HFF-Myc (cell line): Measurements from ENCODE around the gene MATK.

Experiments used
- DNase-seq: peaks from one replicate; pipeline ENCODE4 v3.0.0-alpha.2; 2011; ENCODE audit warnings: low read depth; ENCODE audit errors: extremely low read depth
- H3K4me3 ChIP-seq: replicated peaks from 2 replicates; pipeline ENCODE4 v1.5.1; 2011; ENCODE audit warnings: low read depth, mild to moderate bottlenecking, control low read depth, low read length
- TF ChIP-seq, protein P1 (sequence below): IDR thresholded peaks from 2 replicates; pipeline ENCODE4 v1.5.1; 2012; ENCODE audit warnings: mild to moderate bottlenecking, low read depth, low read length, control low read depth; ENCODE audit errors: missing control alignments

MATK gene

DNA sequence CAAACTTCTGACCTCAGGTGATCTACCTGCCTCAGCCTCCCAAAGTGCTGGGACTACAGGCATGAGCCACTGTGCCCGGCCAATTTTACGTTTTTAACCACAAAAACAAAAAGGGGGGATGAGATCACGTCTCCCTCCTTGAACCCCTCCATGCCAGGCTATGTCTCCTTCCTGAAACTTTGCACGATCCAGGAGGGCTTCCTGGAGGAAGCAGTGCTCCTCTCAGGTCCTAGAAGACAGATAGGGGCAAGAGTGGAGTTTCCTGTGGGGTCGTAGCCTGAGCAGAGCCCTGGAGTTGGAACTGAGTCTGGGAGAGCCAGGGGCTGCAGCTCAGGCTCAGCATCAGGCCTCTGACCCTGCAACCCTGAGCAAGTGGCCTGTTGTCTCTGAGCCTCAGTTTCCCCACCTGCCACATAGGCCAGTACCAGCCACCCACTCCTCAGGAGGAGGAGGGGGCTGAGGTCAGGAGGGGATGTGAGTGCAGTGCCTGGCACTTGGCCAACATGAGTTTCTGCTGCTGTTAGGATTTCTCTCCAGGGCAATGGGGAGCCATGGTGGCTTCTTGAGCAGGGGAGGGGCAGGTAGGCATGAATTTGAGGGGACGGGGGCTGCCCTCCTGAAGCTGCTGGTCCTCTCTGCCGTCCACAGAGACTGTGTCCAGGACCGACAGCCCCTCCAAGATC is 40.7 kb downstream of the MATK start:
- DNase-seq: no peak
- no peak overlapping the region for H3K4me3 ChIP-seq
- TF ChIP-seq, protein P1, sequence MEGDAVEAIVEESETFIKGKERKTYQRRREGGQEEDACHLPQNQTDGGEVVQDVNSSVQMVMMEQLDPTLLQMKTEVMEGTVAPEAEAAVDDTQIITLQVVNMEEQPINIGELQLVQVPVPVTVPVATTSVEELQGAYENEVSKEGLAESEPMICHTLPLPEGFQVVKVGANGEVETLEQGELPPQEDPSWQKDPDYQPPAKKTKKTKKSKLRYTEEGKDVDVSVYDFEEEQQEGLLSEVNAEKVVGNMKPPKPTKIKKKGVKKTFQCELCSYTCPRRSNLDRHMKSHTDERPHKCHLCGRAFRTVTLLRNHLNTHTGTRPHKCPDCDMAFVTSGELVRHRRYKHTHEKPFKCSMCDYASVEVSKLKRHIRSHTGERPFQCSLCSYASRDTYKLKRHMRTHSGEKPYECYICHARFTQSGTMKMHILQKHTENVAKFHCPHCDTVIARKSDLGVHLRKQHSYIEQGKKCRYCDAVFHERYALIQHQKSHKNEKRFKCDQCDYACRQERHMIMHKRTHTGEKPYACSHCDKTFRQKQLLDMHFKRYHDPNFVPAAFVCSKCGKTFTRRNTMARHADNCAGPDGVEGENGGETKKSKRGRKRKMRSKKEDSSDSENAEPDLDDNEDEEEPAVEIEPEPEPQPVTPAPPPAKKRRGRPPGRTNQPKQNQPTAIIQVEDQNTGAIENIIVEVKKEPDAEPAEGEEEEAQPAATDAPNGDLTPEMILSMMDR: no peak

DNA sequence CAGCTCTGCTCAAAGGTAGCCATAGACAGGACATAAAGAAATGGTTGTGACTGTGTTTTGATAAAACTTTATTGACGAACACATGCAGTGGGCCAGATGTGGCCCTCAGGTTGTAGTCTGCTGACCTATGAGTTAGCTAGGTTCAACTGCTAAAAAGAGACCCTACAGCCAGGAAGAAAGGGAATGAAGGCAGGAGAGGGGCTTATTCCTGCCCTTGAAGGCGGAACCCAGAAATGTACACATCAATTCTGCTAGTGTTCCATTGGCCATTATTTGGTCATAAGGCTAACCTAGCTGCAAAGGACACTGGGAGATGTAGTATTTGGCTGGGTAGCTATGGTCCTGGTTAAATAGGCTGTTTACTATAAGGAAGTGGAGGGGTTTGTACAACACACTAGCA is 42.7 kb downstream of the MATK start:
- TF ChIP-seq, protein P1: no peak
- DNase-seq: no peak
- H3K4me3 ChIP-seq: no peak overlapping the region

DNA sequence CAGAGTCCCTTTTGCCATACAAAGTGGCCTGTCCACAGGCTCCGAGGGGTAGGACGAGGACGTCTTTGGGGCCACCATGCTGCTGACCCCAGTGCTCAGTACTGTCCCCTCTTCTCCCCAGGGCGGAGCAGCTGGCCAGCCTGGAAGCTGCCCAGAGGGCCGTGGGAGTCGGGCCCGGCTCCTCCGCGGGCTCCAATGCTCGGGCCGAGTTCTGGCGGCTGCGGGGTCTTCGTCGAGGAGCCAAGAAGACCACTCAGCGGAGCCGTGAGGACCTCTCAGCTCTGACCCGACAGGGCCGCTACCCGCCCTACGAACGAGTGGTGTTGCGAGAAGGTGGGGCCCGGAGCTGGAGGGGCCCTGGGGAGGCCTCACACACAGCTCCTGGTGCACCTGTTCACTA is 45.8 kb downstream of the MATK start:
- no peak for DNase-seq
- TF ChIP-seq, protein P1: no peak

DNA sequence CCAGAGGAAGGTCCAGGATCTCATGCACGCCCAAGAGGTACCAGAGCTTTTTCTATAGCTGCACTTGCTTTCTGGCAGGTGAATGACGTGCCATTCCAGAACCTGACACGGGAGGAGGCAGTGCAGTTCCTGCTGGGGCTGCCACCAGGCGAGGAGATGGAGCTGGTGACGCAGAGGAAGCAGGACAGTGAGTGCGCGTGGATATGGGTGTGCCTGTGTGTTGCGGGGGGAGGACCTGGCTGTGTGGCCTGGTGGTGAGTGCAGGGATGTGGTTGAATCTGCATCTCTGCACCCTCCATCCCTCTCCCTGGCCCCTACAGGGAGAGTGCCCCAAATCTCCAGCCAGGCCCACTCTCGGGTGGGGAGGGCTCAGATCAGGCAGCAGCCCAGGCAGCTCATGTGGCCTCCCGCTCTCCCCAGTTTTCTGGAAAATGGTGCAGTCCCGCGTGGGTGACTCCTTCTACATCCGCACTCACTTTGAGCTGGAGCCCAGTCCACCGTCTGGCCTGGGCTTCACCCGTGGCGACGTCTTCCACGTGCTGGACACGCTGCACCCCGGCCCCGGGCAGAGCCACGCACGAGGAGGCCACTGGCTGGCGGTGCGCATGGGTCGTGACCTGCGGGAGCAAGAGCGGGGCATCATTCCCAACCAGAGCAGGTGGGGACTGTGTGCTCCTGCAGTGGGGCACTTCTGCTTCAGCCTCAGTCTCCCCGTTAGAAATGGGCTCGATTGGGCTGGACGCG is 47.5 kb downstream of the MATK start:
- no peak for DNase-seq
- no peak overlapping the region for H3K4me3 ChIP-seq
- TF ChIP-seq, protein P1: no peak

More for the DNA sequence above, 45.8 kb downstream of the MATK start:
- H3K4me3 ChIP-seq: no peak overlapping the region

DNA sequence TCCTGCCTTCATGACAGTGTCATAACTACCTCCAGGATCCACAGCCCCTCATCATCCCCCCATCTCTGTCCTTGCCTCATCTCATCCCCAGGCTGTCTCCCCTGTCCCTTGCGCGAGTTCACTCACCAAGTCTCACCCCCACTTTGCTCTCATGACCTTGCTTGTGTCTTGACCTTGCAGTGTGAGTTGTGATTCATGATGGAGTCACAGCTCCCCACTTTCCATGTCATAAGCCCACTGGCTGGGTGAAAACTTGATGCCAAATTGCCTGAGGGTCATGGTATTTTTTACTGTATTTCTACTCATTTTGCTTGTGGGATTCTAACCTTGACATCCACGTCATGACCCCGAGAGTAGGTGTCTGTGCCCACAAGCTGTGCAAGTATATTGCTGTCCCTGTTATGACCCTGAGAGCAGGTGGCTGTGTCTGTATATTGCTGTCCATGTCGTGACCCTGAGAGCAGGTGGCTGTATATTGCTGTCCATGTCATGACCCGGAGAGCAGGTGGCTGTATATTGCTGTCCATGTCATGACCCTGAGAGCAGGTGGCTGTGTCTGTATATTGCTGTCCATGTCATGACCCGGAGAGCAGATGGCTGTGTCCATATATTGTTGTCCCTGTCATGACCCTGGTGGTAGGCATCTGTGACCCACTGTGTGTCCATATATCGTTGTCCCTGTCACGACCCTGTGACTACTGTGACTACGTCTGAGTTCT is 48.5 kb downstream of the MATK start:
- TF ChIP-seq, protein P1: no peak
- H3K4me3 ChIP-seq: no peak overlapping the region
- no peak for DNase-seq

DNA sequence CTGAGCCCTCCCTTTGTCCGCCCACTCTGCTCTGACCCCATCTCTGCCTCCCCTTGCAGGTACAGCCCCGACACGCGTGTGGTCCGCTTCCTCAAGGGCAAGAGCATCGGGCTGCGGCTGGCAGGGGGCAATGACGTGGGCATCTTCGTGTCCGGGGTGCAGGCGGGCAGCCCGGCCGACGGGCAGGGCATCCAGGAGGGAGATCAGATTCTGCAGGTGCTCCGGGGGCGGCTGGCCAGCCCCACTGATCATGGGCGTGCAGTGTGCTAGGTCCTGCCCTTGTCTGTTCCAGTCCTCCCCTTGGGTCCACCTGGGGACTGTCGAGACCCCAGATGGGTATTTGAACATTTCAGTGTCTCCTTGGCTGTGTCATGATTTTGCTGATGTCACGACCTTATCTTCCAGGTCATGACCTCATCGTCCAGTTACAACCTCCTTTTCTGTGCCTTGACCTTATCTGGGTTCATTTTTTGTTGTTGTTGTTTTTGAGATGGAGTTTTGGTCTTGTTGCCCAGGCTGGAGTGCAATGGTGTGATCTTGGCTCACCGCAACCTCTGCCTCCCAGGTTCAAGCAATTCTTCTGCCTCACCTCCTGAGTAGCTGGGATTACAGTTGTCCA is 50.0 kb downstream of the MATK start:
- no peak overlapping the region for H3K4me3 ChIP-seq
- TF ChIP-seq, protein P1: no peak
- DNase-seq: no peak
